ENCODE data around the gene SLC30A3. TPM values are rescaled to one million over a fixed set of nuclear protein-coding genes. Genes with fewer than 3 reads are reported as not detected.

The SLC30A3 gene
- total RNA-seq, 3 donors from 2014 or later = 0.12 TPM; not detected in 2

DNA sequence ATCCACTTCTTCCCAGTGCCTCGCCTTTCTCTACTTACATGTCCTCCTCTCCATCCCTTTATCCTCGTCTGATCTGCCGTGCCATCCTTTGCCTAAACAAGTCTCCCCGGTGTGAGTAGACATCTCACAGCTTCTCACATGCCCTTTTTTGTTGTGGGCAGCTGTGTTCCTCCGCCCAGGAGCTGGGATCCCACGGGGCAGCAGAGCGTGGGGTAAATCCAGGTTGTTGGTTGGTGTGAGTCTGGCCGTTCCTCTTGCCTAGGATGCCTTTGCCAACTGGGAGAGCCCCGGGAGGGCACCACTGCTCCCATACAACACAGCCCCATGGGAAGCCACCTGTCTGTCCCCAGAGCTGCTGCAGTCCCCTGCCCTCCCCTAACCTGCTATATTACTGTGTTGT, 22.4 kb downstream of the SLC30A3 start:
- intact Hi-C loops (cut with DNase I, micrococcal nuclease) = no loop called here
- Histone ChIP-seq H3K4me1 (ENCODE audit: low read depth) (no peaks in the 10 kb centered on the region), H3K36me3 (ENCODE audit: low read depth) (peaks cover 5% of the 10 kb centered on the region), H3K4me3 (no peak overlapping the region), H3K9me3 (no peaks in the 10 kb centered on the region)
- DNase-seq (peak in 1 of 3 donors; percentile 13), ATAC-seq (no peak)
- TF ChIP-seq, protein P1, sequence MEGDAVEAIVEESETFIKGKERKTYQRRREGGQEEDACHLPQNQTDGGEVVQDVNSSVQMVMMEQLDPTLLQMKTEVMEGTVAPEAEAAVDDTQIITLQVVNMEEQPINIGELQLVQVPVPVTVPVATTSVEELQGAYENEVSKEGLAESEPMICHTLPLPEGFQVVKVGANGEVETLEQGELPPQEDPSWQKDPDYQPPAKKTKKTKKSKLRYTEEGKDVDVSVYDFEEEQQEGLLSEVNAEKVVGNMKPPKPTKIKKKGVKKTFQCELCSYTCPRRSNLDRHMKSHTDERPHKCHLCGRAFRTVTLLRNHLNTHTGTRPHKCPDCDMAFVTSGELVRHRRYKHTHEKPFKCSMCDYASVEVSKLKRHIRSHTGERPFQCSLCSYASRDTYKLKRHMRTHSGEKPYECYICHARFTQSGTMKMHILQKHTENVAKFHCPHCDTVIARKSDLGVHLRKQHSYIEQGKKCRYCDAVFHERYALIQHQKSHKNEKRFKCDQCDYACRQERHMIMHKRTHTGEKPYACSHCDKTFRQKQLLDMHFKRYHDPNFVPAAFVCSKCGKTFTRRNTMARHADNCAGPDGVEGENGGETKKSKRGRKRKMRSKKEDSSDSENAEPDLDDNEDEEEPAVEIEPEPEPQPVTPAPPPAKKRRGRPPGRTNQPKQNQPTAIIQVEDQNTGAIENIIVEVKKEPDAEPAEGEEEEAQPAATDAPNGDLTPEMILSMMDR (IDR thresholded peaks at IDR 0.05) = no peak

DNA sequence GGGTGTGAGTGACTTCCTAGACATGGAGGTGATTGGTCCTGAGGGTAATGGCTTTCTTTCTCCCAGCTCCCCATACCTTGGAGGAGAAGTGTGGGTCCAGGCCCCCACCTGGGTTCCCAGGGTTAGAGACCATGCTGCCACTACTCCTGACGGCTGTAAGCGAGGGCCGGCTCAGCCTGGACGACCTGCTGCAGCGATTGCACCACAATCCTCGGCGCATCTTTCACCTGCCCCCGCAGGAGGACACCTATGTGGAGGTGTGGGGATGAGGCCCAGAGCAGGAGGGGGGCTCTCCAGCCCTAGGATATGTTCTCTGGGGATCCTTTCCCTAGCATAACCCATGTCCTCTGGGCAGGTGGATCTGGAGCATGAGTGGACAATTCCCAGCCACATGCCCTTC, 23.9 kb downstream of the SLC30A3 start:
- H3K4me3 ChIP-seq = no peak overlapping the region
- ATAC-seq = no peak
- DNase-seq = no peak
- H3K9me3 ChIP-seq = no peaks in the 10 kb centered on the region
- H3K36me3 ChIP-seq (ENCODE audit: low read depth) = peaks cover 10% of the 10 kb centered on the region
- intact Hi-C loops (cut with DNase I, micrococcal nuclease) = no loop called here
- TF ChIP-seq, protein P1 (IDR thresholded peaks at IDR 0.05) = no peak
- no peaks in the 10 kb centered on the region for H3K4me1 ChIP-seq (ENCODE audit: low read depth)

DNA sequence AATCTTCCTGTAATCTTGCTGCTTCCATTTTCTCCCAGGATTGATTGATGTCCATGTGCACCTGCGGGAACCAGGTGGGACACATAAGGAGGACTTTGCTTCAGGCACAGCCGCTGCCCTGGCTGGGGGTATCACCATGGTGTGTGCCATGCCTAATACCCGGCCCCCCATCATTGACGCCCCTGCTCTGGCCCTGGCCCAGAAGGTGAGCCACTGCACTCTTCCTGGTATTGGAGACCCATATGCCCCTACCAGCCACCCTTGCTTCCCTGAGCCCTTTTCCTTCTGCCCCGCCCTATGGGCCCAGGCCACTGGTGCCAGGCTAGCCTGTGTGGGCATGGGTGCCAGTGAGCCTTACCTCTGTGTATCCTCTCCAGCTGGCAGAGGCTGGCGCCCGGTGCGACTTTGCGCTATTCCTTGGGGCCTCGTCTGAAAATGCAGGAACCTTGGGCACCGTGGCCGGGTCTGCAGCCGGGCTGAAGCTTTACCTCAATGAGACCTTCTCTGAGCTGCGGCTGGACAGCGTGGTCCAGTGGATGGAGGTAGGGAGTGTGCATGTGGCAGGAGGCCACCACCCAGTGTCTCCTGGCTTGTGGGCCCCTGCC, 25.4 kb downstream of the SLC30A3 start:
- Histone ChIP-seq H3K4me1 (ENCODE audit: low read depth) (no peaks in the 10 kb centered on the region), H3K36me3 (ENCODE audit: low read depth) (peaks cover 16% of the 10 kb centered on the region), H3K9me3 (no peaks in the 10 kb centered on the region), H3K4me3 (no peak overlapping the region)
- TF ChIP-seq, protein P1 (IDR thresholded peaks at IDR 0.05) = no peak
- no peak for ATAC-seq
- no peak for DNase-seq
- intact Hi-C loops (cut with DNase I, micrococcal nuclease) = no loop called here

DNA sequence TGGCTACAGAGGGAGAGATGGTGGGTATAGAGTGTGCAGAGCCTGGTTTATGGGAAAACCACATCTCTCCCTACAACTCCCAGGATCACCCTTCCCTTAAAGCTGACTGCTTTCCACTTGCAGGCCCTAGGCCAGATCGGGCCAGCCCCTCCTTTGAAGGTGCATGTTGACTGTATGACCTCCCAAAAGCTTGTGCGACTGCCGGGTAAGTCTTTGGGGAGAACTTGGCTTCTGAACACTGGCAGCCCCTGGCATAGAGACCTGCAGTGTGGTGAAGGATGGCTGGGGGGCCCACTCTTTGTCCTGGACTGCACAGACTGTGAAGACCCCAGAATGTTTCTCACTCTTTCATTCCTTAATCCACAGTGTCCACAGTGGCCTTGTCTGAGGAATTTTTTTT, 26.2 kb downstream of the SLC30A3 start:
- no peak overlapping the region for H3K4me3 ChIP-seq
- DNase-seq (no peak), ATAC-seq (no peak)
- intact Hi-C loops (cut with DNase I, micrococcal nuclease) = no loop called here
- no peaks in the 10 kb centered on the region for H3K4me1 ChIP-seq (ENCODE audit: low read depth)
- peaks cover 16% of the 10 kb centered on the region for H3K36me3 ChIP-seq (ENCODE audit: low read depth)
- TF ChIP-seq, protein P1 (IDR thresholded peaks at IDR 0.05) = no peak
- no peaks in the 10 kb centered on the region for H3K9me3 ChIP-seq

- no peaks in the 10 kb centered on the region for H3K4me1 ChIP-seq (ENCODE audit: low read depth)
- intact Hi-C loops (cut with DNase I, micrococcal nuclease) = no loop called here
- peaks cover 16% of the 10 kb centered on the region for H3K36me3 ChIP-seq (ENCODE audit: low read depth)
- no peak for DNase-seq
- no peak for ATAC-seq
- H3K4me3 ChIP-seq = no peak overlapping the region
- H3K9me3 ChIP-seq = no peaks in the 10 kb centered on the region
- TF ChIP-seq, protein P1 (IDR thresholded peaks at IDR 0.05) = no peak
These were observed 26.7 kb downstream of the SLC30A3 start for GRCh38 chr2:27236136-27236535.

GRCh38 chr2:27233341-27233740, 29.5 kb downstream of the SLC30A3 start:
- Histone ChIP-seq H3K36me3 (ENCODE audit: low read depth) (peaks cover 25% of the 10 kb centered on the region), H3K4me3 (no peak overlapping the region), H3K9me3 (no peaks in the 10 kb centered on the region), H3K4me1 (ENCODE audit: low read depth) (no peaks in the 10 kb centered on the region)
- DNase-seq (no peak), ATAC-seq (no peak)
- intact Hi-C loops (cut with DNase I, micrococcal nuclease) = no loop called here
- TF ChIP-seq, protein P1 (IDR thresholded peaks at IDR 0.05) = no peak

Measured in mucosa of descending colon (tissue), 3 donors.